Raji (cell line): ENCODE results near the gene DDX39A.

Source experiments
- POLR2A ChIP-seq: IDR thresholded peaks from 2 replicates; pipeline ENCODE4 v1.6.1; 2011; ENCODE audit warnings: low read depth, low read length, control low read depth; ENCODE audit not compliant: insufficient read depth

DDX39A gene

GRCh38 chr19:14419106-14419813 is at the start of gene DDX39A:
Gene DDX39A (minus strand): TSS chr19:14419341. CDS start chr19:14413220, 6,121 bp downstream.
- peak; percentile 75 for TF ChIP-seq POLR2A

DNA sequence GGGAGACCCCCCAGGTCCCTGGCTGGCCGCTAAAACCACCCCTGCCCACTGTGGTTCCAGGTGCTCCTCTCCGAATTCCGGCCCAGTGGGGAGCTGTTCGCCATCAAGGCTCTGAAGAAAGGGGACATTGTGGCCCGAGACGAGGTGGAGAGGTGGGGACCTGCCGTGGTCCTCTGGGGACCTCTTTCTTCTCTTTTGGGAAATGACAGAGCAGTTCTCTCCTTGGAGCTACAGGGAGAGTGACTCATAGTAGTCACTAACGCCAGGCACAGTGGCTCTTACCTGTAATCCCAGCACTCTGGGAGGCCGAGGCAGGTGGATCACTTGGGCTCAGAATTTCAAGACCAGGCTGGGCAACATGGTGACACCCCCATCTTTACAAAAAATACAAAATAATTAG is 48.7 kb upstream of the DDX39A start:
- TF ChIP-seq POLR2A = no peak

DNA sequence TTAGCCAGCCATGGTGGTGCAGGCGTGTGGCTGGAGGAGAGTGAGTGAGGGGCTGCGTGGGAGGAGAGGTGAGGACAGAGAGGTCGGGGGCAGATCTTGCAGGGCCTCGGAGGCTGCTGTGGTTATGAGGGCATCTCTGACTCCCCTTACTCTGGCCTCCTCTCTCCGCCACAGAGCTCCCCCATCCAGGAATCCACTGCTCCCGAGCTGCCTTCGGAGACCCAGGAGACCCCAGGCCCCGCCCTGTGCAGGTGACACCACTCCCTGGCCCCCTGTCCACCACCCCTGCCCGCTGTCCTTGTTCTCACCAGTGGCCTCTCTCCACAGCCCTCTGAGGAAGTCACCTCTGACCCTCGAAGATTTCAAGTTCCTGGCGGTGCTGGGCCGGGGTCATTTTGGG is 48.2 kb upstream of the DDX39A start:
- TF ChIP-seq POLR2A = no peak

DNA sequence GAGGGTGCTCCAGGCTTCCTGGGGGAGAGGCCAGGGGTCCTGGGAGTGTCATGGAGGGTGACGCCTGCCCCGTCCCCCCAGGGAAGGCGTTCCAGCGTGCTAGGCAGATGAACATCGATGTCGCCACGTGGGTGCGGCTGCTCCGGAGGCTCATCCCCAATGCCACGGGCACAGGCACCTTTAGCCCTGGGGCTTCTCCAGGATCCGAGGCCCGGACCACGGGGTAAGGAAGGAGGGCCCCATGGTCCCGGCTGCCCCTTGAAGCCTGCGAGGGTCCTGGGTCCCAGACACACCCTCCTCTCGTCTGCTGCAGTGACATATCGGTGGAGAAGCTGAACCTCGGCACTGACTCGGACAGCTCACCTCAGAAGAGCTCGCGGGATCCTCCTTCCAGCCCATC is 44.6 kb upstream of the DDX39A start:
- TF ChIP-seq POLR2A = no peak

DNA sequence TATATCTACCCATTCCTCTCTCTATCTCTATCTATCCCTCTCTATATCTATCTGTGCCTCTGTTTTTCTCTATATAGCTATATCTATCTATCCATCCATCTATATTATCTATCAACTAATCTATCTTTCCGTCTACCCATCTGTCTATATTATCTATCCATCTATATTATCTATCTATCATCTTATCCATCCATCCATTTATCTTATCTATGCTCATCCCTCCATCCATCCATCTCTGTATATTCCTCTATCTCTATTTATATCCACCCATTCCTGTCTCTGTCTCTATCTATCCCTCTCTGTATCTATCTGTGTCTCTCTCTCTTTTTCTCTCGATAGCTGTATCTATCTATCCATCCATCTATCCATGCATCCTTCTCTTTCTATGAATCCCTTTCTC is 41.8 kb upstream of the DDX39A start:
- TF ChIP-seq POLR2A = no peak

DNA sequence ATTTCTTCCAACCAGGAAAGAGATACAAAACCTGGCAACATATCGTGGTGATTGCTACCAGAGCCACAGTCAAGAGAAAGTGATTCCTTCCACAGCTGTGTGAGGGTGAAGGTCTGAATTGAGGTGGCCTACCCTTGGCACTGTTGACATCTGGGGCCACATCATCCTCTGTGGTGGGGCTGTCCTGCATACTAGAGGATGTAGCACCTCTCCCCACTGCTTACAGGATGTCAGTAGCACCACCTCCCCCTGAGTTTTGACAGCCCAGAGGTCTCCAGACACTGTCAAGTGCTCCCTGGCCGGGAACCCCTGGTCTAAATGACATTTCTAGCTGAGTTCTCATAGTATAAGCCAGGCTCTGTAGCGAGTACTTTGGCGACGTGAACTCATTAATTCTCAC is 40.6 kb upstream of the DDX39A start:
- TF ChIP-seq POLR2A = no peak

DNA sequence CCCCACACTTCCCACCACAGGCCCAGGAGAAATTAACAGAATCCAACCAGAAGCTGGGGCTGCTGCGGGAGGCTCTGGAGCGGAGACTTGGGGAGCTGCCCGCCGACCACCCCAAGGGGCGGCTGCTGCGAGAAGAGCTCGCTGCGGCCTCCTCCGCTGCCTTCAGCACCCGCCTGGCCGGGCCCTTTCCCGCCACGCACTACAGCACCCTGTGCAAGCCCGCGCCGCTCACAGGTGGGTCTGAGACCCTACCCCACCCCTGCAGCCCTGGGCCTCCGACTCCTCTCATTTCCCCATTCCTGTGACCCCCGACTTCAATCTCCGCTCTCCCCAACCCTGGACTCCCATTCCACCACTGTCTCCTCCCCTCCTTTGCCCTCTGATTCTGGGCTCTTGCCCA is 31.7 kb upstream of the DDX39A start:
- TF ChIP-seq POLR2A = no peak

GRCh38 chr19:14450168-14450874 is 31.2 kb upstream of the DDX39A start:
- TF ChIP-seq POLR2A = no peak

DNA sequence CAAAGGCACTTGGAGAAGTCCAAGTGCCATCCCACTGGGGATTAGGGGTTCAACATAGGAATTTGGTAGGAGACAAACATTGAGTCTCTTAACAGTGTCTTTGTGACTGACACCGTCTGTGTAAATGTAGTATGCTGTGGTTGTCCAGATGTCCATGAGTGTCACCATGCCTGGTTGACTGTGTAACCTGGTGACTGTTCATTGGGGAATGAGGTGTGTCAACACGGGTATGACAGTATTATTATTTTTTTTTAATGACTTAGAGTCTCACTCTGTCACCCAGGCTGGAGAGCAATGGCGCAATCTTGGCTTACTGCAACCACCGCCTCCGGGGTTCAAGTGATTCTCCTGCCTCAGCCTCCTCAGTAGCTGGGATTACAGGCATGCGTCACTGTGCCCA is 30.2 kb upstream of the DDX39A start:
- TF ChIP-seq POLR2A = no peak

DNA sequence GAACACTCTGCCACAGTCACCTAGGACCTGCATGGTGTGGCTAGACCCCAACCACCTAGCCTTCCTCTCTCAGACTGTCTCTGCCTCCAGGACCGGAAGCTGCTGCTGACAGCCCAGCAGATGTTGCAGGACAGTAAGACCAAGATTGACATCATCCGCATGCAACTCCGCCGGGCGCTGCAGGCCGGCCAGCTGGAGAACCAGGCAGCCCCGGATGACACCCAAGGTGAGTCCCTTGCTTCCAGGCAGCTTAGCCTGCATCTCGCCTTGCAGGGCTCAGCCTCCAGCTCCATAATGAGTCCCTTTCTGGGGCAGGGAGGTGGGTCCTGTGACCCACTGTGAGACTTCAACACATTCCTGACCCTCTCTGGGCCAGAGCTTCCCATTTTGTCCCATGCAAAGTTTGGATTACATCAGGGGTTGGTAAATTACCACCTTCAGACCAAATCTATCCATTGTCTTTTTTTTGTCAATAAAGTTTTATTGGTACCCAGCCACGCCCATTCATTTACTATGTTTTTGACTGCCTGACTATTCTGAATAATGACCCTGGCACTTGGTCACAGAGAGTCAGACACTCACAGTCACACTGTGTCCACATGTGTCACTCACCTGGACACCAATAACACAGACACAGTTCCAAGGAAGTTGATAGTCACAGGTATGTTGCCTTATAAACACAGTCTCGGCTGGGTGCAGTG is 27.3 kb upstream of the DDX39A start:
- TF ChIP-seq POLR2A = no peak

- TF ChIP-seq POLR2A = no peak
Measured at GRCh38 chr19:14443632-14444216, 24.6 kb upstream of the DDX39A start.

DNA sequence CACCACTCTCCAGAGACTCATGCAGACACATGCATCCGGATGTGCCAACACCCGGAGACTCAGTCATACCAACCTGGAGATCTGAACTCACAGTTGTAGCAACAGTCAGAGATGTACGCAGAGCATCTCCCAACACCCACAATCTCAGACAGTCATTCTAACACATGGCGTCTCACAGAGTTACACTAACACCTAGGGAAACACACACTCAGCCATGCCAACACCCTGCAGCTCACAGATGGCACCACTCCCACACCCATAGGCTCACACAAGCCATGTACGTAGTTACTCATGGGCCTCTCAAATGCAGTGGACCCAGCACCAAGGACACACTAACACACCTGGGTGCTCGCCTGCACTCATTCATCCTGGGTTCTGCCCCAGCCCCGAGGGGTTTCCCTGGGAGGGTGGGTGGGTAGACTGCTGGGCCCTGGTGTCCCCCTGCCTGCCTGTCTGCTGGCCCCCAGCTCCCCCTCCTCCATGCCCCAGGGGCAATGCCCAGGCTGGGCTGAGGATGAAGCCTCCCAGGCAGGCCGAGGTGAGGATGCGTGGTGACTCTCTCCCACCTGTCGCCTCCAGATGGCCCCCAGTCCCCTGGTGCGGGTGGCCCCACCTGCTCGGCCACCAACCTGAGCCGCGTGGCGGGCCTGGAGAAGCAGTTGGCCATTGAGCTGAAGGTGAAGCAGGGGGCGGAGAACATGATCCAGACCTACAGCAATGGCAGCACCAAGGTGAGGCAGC is 23.9 kb upstream of the DDX39A start:
- no peak for TF ChIP-seq POLR2A

GRCh38 chr19:14441041-14441938 is 22.1 kb upstream of the DDX39A start:
- no peak for TF ChIP-seq POLR2A

DNA sequence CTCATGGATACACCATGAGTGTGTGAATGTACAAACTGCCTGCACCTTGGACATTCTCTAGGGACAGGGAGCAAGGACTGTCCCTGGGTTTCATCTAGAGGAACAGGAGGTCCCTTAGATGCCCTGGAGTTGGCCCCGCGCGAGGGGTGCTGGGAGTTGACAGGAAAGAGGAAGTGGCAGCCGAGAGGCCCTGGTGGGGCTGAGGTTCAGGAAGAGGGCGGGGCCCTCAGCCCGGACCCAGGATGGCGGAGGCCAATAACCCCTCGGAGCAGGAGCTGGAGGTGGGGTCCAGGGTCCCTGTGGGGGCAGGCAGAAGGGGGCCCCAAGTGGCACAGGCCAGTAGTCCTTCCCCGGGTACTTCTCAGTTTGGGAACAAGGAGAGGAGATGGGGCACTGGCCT is 20.9 kb upstream of the DDX39A start:
- peak; percentile 33; the same call in 1 of the 2 replicates for TF ChIP-seq POLR2A
